NCI-H345 treated with DMSO at 0.1 percent for 48 hours (cell line): ENCODE measurements around the gene CEP83.
"Not testable (repeated sequence)": the region's sequence is repeated elsewhere in the genome, so short reads cannot be mapped to it uniquely, and the experiment has no call there.

ENCODE experiments used
- DNase-seq: peaks from one replicate; lab custom pipeline; 2025; ENCODE audit not compliant: unreplicated experiment; lab: John Stamatoyannopoulos, UW

CEP83 gene

GRCh38 chr12:94459728-94460615 is at the start of gene CEP83:
CEP83 (minus strand) TSS chr12:94459867; CDS start chr12:94412490, 47,377 bp downstream.
- peak; percentile 78 for DNase-seq

GRCh38 chr12:94509317-94509716 is 49.6 kb upstream of the CEP83 start:
- DNase-seq = no peak

GRCh38 chr12:94507455-94507854 is 47.8 kb upstream of the CEP83 start:
- no peak for DNase-seq

DNA sequence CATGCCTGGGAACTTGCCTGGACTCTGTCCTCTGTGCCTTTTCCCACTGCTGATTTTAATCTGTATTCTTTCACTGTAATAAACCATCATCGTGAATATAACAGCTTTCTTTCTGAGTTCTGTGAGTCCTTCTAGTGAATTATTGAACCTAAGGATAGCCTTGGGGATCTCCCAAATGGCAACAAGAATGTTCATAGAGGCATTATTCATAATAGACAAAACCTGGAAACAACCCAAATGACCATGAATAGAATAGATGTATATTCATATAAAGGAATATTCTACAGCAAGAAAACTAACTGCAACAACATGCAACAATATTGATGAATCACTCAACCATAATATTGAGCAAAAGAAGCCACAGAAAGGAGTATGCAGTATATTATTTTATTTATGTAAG is 44.7 kb upstream of the CEP83 start:
- no peak for DNase-seq

- no peak for DNase-seq
Observed at GRCh38 chr12:94503619-94504018, 44.0 kb upstream of the CEP83 start.

DNA sequence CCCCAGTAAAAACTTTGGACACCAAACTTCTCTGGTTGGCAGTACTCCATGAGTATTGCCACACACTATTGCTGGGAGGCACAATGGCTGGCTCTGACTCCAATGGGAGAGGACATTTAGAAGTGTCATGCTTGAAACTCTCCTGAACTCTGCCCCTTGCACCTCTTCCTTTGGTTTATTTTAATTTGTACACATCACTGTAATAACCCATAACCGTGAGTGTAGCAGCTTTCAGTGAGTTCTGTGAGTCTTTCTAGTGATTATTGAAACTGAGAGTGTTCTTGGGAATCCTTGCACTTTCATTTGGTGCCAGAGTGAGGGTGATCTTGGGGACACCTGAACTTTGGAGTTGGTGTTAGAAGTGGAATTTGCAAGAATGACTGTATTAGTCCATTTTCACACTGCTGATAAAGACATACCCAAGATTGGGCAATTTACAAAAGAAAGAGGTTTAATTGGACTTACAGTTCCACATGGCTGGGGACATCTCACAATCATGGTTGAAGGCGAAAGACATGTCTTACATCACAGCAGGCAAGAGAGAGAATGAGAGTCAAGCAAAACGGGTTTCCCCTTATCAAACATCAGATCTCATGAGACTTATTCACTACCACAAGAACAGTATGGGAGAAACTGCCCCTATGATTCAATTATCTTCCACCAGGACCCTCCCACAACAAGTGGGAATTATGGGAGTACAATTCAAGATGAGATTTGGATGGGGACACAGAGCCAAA is 41.3 kb upstream of the CEP83 start:
- DNase-seq = no peak

GRCh38 chr12:94498698-94499097 is 39.0 kb upstream of the CEP83 start:
- no peak for DNase-seq

DNA sequence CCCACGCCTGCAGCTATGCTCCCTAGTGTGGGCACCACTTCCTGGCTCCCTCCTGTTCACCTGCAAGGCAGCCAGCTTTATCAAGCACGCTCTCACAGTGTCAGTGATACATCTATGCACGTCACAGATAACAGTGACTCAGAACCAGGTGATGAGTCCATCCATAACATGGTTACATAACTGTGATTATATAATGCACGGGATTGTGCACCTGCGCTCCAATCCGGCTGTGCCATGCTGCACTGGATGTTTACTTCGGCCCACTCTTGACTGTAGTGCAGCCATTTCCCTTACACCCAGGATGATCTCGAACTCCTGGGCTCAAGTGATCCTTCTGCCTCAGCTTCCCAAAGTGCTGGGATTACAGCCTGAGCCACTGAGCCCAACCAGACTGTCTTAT is 38.4 kb upstream of the CEP83 start:
- no peak for DNase-seq

DNA sequence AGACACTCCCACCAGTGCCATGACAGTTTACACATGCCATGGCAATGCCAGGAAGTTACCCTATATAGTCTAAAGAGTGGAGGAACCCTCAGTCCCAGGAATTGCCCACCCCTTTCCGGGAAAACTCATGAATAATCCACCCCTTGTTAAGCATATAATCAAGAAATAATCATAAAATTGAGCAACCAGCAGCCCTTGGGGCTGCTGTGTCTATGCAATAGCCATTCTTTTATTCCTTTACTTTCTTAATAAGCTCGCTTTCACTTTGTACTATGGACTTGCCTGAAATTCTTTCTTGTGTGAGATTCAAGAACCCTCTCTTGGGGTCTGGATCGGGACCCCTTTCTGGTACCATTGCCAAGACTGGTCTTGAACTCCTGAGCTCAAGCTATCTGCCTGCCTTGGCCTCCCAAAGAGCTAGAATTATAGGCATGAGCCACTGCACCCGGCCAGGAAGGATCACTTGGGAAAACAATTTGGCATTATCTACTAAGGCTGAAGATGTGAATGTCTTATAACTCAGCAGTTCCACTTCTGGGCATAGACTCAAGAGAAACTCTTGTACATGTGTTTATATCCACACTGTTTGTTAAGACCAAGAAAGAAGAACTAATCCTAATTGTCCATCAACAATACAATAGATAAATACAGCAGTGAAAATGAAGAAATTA is 35.9 kb upstream of the CEP83 start:
- no peak for DNase-seq

DNA sequence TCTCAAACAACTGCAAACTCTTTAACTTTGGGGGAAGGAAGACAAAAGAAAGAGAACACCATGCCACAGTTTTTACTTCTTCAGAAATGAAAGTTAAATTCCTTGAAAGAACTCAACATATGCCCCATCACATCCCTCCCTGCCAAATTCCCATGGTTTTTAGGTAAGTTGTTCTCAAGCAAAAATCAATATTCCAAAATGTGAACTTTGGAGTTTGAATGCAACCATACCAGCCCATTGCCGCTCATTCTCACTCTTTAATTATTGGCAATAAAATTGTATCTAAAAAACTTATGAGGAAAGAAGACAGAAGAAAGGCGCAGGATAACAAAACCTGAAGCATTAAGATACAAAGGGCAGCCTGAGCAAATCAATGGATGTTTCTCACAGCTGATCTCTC is 31.8 kb upstream of the CEP83 start:
- no peak for DNase-seq

- DNase-seq = no peak
Observed at GRCh38 chr12:94488463-94488862, 28.8 kb upstream of the CEP83 start.

- DNase-seq = no peak
Observed at GRCh38 chr12:94481734-94482133, 22.1 kb upstream of the CEP83 start.

- DNase-seq = no peak
Observed at GRCh38 chr12:94469522-94469921, 9.9 kb upstream of the CEP83 start.

DNA sequence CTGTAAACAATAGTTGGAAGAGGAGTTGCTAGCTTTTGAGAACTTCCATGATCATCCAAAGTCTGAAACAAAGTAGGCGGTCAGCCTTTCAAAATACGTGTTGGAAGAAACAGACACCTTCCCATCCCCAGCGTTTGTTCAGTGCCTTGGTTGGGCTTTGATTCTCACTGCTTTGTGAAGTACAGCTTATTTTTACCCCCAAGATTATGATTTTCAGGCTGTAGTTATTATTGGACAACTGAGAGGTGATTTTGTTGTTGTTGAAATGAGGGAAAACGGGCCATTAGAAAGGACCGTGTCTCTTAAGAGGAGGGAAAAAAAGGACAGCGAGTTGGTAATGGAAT is 921 bp upstream of the CEP83 start:
- DNase-seq = no peak

DNA sequence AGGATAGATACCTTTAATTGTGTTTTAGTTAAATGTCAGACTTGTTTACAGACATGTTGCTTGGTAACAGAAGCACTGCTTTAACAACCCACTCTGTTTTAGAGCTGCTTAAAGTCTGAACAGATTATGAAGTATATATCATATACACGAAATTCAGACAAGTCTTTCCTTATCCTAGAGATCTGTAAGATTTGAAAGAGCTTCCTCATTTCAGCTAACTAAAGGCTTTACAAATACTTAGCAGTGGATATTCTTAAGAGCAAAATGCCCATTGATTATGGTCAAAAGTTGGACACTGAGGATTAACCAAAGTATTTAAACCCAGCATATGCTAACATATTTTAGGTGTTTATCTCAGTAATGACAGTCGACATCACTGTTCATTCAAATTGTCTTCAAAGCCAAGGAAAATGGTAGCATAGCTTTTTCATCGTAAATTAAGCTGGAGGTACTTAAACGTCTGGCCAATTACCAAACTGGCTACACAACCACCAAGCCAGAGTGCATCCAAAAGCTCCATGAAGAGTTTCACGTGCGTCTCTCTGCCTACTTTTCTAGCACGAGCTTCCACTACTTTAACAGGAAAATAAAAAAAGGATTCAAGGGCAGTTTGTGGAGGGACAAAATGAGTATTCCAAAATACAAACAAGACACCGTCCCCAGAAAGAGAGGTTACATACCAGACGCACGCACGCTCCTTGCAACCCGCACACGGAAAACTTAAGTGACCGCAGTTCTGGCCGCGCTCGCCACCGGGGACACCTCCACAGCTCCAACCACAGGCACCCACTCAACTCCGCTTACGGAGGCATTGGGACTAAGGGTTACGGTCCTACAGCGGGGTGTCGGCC is 565 bp downstream of the CEP83 start:
- no peak for DNase-seq

DNA sequence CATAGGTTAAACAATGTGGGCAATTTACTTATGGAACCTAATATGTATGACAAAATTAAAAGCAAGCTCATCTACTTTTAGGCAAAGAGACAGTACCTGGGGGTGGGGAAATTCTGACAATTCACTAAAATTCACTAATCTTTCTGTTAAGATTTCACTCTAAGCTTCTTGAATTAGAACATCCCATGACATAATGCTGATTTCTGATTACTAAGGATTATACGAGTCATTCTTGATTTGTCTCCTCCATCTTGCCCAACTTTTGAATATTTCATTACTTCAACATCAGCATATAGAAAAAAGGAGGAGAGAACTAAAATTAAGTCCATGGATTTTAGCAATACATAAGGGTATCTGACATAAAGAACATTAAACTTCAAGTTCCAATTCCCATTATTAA is 2.4 kb downstream of the CEP83 start:
- DNase-seq = no peak

DNA sequence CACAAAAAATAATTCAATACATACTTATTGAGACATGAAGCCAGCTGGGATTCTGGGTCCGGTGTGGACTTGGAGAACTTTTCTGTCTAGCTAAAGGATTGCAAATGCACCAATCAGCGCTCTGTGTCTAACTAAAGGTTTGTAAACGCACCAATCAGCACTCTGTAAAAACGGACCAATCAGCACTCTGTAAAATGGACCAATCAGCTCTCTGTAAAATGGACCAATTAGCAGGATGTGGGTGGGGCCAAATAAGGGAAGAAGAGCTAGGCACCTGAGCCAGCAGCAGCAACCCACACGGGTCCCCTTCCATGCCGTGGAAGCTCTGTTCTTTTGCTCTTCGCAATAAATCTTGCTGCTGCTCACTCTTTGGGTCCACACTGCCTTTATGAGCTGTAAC is 5.3 kb downstream of the CEP83 start:
- not testable (repeated sequence) for DNase-seq

DNA sequence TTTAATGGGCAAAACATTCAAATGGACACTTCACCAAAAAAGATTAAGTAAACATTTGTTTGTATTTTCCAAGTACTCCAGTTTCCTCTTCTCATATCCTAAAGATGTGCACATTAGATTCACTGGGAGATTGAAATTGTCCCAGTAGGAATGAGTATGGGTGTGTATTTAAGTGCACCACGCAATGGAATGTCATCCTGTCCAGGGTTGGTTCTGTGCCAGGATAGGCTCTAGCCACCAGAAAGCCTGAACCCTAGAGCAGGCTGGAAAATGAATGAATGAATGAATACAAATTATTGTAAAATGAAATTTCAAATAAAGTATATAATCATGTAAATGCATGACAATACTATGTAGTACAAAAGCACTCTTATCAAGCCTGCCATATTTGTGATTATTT is 14.0 kb downstream of the CEP83 start:
- no peak for DNase-seq

DNA sequence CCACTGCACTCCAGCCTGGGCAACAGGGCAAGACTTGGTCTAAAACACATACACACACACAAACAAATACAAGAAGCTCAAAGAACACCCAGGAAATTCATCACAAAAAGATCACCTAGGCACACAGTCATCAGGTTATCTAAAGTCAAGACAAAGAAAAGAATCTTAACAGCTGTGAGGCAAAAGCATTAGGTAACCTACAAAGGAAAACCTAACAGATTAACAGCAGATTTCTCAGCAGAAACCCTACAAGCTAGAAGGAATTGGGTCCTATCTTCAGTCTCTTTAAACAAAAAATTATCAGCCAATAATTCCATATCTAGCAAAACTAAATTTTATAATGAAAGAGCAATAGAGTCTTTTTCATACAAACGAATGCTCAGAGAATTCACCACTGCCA is 22.4 kb downstream of the CEP83 start:
- DNase-seq = no peak

GRCh38 chr12:94435511-94435927 is 24.1 kb downstream of the CEP83 start:
- DNase-seq = no peak

DNA sequence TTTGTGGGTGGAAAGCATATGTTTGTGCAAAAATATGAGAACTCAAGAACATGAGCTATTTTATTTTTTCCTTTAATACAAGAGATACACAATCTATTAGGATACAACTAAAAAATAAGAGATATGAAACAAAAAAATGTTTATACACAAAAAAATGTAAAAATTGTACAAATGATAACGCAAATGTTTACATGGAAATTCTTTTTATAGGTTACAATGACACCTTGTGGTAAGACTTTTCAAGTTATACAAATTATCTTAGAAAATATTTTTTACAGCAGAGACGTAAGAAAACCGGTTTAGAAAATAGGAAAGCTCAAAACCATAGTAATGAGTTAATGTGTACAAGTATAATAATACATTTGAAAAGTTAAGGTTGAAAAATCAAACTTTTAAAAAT is 25.5 kb downstream of the CEP83 start:
- no peak for DNase-seq
